GM12875 (cell line): ENCODE measurements around the gene LRRTM4.

Experiments used
- H3K4me3 ChIP-seq: one replicate; pipeline ENCODE4 v1.5.1; 2011; ENCODE audit warnings: low read depth, low read length, control low read depth
- TF ChIP-seq, protein P1 (sequence below): IDR thresholded peaks from 2 replicates; pipeline ENCODE4 v1.5.1; 2011; ENCODE audit warnings: low read depth, mild to moderate bottlenecking, control low read depth, inconsistent platforms, low read length, moderate library complexity, borderline replicate concordance; ENCODE audit not compliant: insufficient read depth

LRRTM4 gene

DNA sequence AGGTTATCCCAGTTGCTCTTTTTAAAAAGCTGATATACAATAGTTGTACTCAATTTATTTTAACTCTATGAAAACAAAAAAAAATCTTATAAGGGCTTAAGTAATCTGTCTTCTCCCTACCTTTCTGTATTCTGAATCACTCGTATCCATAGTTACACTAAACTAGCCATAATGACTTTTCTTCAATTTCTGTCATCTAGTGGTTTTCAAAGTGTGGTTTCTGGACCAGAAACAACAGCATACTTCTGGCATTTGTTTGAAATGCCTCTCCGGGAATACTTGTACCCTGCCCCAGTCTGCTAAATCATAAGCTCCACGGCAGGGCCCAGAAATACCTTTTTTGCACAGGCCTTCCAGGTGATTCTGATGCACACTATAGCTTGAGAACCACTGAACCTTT is 253.6 kb downstream of the LRRTM4 start:
- TF ChIP-seq, protein P1, sequence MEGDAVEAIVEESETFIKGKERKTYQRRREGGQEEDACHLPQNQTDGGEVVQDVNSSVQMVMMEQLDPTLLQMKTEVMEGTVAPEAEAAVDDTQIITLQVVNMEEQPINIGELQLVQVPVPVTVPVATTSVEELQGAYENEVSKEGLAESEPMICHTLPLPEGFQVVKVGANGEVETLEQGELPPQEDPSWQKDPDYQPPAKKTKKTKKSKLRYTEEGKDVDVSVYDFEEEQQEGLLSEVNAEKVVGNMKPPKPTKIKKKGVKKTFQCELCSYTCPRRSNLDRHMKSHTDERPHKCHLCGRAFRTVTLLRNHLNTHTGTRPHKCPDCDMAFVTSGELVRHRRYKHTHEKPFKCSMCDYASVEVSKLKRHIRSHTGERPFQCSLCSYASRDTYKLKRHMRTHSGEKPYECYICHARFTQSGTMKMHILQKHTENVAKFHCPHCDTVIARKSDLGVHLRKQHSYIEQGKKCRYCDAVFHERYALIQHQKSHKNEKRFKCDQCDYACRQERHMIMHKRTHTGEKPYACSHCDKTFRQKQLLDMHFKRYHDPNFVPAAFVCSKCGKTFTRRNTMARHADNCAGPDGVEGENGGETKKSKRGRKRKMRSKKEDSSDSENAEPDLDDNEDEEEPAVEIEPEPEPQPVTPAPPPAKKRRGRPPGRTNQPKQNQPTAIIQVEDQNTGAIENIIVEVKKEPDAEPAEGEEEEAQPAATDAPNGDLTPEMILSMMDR, result no peak
- no peak overlapping the region for H3K4me3 ChIP-seq

DNA sequence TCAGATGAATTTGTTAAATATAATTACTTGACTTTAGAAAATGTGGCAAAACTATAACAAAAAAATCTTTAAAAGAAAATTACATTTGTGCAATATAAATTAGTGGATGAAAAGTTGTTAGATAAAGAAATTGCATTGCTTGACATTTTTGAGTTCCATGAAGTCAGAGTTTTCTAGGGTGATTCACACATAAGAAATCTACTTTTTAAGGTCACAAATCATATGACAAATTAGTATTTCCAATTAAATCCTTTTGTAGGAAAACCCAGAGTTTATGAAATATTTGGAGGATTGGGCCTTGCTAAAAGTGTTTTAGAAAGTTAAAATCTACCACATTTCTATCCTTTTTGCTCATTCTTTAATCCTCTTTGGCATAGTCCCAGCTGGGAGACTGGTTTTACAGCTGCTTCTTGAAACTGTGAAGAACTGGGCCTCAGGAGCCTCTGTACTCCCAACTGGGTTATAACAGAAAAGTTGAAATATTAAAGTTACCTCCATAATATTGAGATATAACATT is 289.2 kb downstream of the LRRTM4 start:
- H3K4me3 ChIP-seq, result no peak overlapping the region
- TF ChIP-seq, protein P1, result no peak

DNA sequence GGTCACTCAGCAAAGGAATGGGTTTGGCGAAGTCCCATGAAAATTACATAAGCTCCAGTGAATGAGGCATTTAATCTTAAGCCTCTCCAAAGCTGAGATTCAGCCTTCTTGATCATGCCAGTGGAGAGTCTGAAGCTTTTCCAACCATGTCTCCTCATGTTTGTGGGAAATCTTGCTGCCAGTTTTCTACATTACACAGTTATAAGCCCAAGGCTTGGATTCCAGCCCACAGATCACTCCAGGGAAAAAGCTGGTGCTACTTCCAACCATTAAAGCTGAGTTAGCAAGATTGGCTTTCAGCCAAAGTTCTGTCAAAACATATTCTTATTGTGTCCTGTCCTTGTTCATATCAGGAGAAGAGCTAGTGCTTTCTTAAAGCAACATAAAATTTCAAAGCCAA is 293.8 kb downstream of the LRRTM4 start:
- TF ChIP-seq, protein P1, result no peak
- no peak overlapping the region for H3K4me3 ChIP-seq

DNA sequence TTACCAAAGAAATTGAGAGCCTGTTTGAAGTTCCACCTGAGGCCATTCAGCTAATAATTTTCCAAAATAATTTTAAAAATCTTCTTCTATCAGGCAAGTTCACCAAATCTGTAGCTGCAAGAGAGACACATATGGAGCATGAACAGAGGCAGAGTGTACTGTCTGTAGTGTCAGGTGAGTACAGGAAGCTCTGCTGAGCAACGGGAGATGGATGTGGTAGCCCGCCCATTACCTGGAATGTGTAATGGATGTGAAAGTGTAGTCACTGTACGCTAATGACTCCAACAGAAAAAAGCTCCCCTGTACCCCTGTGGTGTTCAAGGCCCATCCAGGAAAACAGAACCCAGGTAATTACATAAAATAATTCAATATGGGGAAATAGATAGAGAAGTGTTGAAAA is 311.5 kb downstream of the LRRTM4 start:
- TF ChIP-seq, protein P1, result no peak
- H3K4me3 ChIP-seq, result no peak overlapping the region

DNA sequence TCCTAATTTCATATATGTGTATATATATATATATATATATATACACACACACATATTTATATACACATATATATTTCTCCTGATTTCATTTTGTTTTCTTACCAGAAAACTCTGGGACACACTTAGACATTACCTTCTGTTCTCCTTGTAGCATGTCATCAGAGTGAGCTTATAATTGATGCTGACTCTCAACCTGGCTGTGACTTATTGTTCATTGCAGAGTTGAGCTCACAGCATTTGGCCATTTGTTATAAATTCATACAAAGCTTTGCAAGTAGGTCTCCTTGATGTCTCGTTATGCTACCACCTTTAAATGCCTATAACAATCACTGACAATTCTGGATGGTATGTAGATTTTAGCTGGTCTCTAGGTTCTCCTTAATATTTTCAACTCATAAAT is 314.8 kb downstream of the LRRTM4 start:
- TF ChIP-seq, protein P1, result no peak
- no peak overlapping the region for H3K4me3 ChIP-seq

DNA sequence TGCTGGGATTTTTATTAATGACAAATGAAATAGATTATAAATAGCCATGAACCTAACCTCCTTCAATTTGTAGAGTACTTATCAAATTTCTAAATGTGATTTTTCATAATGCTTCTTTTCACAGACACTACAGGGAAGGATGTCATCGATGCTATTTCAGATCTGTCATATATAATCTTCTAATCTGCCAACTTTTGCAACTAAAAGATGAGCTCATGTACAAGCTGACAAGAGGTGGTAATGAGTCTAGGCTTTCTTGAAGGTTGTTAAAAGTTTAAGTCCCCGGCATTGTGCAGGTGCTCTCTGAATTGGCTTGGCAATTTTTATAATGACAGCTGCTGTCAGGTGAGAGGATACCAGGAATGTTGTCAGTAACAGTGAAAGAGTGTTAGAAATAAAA is 320.4 kb downstream of the LRRTM4 start:
- H3K4me3 ChIP-seq, result no peak overlapping the region
- TF ChIP-seq, protein P1, result no peak

DNA sequence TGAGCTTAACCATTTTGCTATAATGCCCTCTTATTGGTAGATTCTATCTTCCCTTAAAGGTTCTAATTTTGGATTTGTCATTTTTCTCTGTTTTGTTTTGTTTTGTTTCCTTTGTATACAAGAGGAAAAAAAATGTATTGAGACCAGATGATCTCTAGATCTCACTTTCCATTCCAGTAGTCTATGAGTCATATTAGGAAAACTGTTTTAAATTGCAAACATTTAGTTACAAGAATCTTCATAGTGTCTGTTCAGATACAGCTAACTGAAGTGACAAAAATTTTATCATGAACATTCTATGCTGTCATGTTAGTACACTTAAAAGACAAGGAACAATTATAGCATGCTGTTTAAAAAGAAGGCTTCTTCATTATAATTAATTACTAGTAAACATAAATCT is 322.8 kb downstream of the LRRTM4 start:
- TF ChIP-seq, protein P1, result no peak
- no peak overlapping the region for H3K4me3 ChIP-seq
